K562 (cell line): Measurements from ENCODE around the gene FASTKD3. TPM values are rescaled to one million over a fixed set of nuclear protein-coding genes. Genes with fewer than 3 reads are reported as not detected.
A peak's percentile ranks its signal among the peaks of the same experiment; 100 is the strongest.

Experiments
- ATAC-seq: fragments of 200-7000 bp; cut with Tn5 transposase; 3 replicates; pipeline ENCODE4 v1.9.1; 2020; ENCODE audit warnings: moderate library complexity
- BruUV-seq: library from RNA; stranded (reverse); fragments of 400-500 nt; replicated peaks from 2 replicates; lab custom pipeline; 2021; lab: Mats Ljungman, UMichigan
- CTCF ChIA-PET: fragments of 300-600 bp; formaldehyde crosslinking; extraction: SDS; loops from one replicate; lab custom pipeline; 2021; ENCODE audit warnings: low intra/inter-chr PET ratio; lab: Yijun Ruan, JAX
- POLR2A ChIA-PET: fragments of 300-600, 350-650 bp; sonication (Branson Sonifier 250); formaldehyde crosslinking; extraction: SDS; loops from one replicate; lab custom pipeline; 2021; ENCODE audit warnings: antibody characterized with exemption, inconsistent platforms; lab: Yijun Ruan, JAX
- DNase-seq, 4 experiments: peaks; one replicate each; pipeline versions ENCODE4 v3.0.0 to v3.0.0-alpha.2; 2011 to 2018; ENCODE audit warnings: low spot score in 3 of 4, mixed read lengths in 3 of 4; ENCODE audit errors: extremely low read depth in 1 of 4
- FAIRE-seq: peaks from 2 replicates; lab custom pipeline; 2011; peaks lifted over from hg19 to GRCh38; lab: Jason Lieb, UNC
- H2AFZ ChIP-seq: 2 replicates; pipeline ENCODE4 v1.6.0; 2011; ENCODE audit warnings: low read depth, low read length, control low read depth, inconsistent platforms
- H3K27ac ChIP-seq: fragments of 200-600 bp; 3 replicates; pipeline ENCODE4 v1.8.0; 2011; ENCODE audit warnings: low read depth, mild to moderate bottlenecking, control low read depth, inconsistent platforms, low read length, moderate library complexity, mixed read lengths; ENCODE audit errors: extremely low read depth
- H3K27me3 ChIP-seq, 2 experiments: fragments of 300-600 bp in 1 of 2; 2 replicates in 1 of 2; 3 replicates in 1 of 2; pipeline versions ENCODE4 v1.6.0 to v1.8.0; 2011; ENCODE audit warnings: inconsistent platforms in 2 of 2, low read length in 2 of 2, mild to moderate bottlenecking in 1 of 2, mixed read lengths in 1 of 2, moderate library complexity in 1 of 2; ENCODE audit not compliant: control insufficient read depth in 2 of 2, insufficient read depth in 2 of 2
- H3K36me3 ChIP-seq: fragments of 300-600 bp; 3 replicates; pipeline ENCODE4 v1.8.0; 2011; ENCODE audit warnings: mild to moderate bottlenecking, low read length, inconsistent platforms; ENCODE audit not compliant: control insufficient read depth, insufficient read depth
- H3K4me1 ChIP-seq, 2 experiments: fragments of 200-600 bp in 1 of 2; replicated peaks in 1 of 2; 2 replicates in 1 of 2; 3 replicates in 1 of 2; pipeline versions ENCODE4 v1.5.1 to v1.8.0; 2011; ENCODE audit warnings: inconsistent platforms in 2 of 2, low read length in 2 of 2, mild to moderate bottlenecking in 1 of 2, mixed read lengths in 1 of 2, moderate library complexity in 1 of 2; ENCODE audit not compliant: control insufficient read depth in 2 of 2, insufficient read depth in 2 of 2
- H3K4me2 ChIP-seq: 2 replicates; pipeline ENCODE4 v1.6.1; 2011; ENCODE audit warnings: low read length, control low read depth, inconsistent platforms, mixed read lengths; ENCODE audit not compliant: insufficient read depth
- H3K4me3 ChIP-seq: fragments of 200-600 bp; sonication (generic), shearing (Covaris generic); 2 replicates; pipeline ENCODE4 v1.5.1; 2016; ENCODE audit warnings: control low read depth, inconsistent platforms
- H3K79me2 ChIP-seq: fragments of 200-600 bp; 3 replicates; pipeline ENCODE4 v1.8.0; 2011; ENCODE audit warnings: low read length, inconsistent platforms; ENCODE audit not compliant: control insufficient read depth, insufficient read depth
- H3K9ac ChIP-seq, 2 experiments: 2 replicates each; pipeline versions ENCODE4 v1.6.0 to v1.6.1; 2011; ENCODE audit warnings: low read depth in 2 of 2, low read length in 2 of 2, control low read depth in 1 of 2, inconsistent platforms in 1 of 2, mild to moderate bottlenecking in 1 of 2, mixed read lengths in 1 of 2; ENCODE audit not compliant: insufficient read depth in 1 of 2
- H3K9me1 ChIP-seq: one replicate; pipeline ENCODE4 v1.6.0; 2011; ENCODE audit warnings: inconsistent platforms, mild to moderate bottlenecking, low read length, moderate library complexity; ENCODE audit not compliant: control insufficient read depth, insufficient read depth
- H3K9me3 ChIP-seq: replicated peaks from 2 replicates; pipeline ENCODE4 v1.5.1; 2011; ENCODE audit warnings: low read depth, low read length, inconsistent platforms; ENCODE audit not compliant: control insufficient read depth, insufficient read depth
- H4K20me1 ChIP-seq: replicated peaks from 2 replicates; pipeline ENCODE4 v1.6.1; 2011; ENCODE audit warnings: low read length, inconsistent platforms, mixed read lengths; ENCODE audit not compliant: control insufficient read depth, insufficient read depth
- ARNT ChIP-seq, 2 experiments: fragments of 450-650 bp; IDR thresholded peaks; 2 replicates each; pipeline ENCODE4 v1.6.1; 2016; ENCODE audit warnings: mild to moderate bottlenecking in 1 of 2
- CEBPB ChIP-seq: fragments of 450-650 bp; IDR thresholded peaks from 2 replicates; pipeline ENCODE4 v1.6.1; 2016; ENCODE audit warnings: missing genetic modification characterization, missing compliant biosample characterization
- CEBPG ChIP-seq, 3 experiments: fragments of 200-800 bp in 1 of 3; sonication (Bioruptor generic) in 1 of 3; sonication (generic) in 1 of 3; formaldehyde crosslinking in 1 of 3; IDR thresholded peaks in 2 of 3; conservative IDR thresholded peaks in 1 of 3; 2 replicates each; pipeline versions ENCODE4 v1.6.1 to v1.8.0; 2016 to 2022; ENCODE audit warnings: missing compliant biosample characterization in 2 of 3, missing genetic modification characterization in 2 of 3, mild to moderate bottlenecking in 1 of 3, missing genetic modification reagents in 1 of 3
- DNMT1 ChIP-seq: fragments of 450-650 bp; IDR thresholded peaks from 2 replicates; pipeline ENCODE4 v1.6.1; 2016; ENCODE audit warnings: antibody characterized with exemption, mild to moderate bottlenecking
- HDGF ChIP-seq: fragments of 450-650 bp; IDR thresholded peaks from 2 replicates; pipeline ENCODE4 v1.6.1; 2016
- LEF1 ChIP-seq: fragments of 450-650 bp; IDR thresholded peaks from 2 replicates; pipeline ENCODE4 v1.6.1; 2016; ENCODE audit warnings: mild to moderate bottlenecking
- PHB ChIP-seq: fragments of 250-450 bp; sonication (Bioruptor Pico); IDR thresholded peaks from 2 replicates; pipeline ENCODE4 v1.5.0; 2021
- TGIF2 ChIP-seq: sonication (generic); formaldehyde crosslinking; IDR thresholded peaks from 2 replicates; pipeline ENCODE4 v1.8.1; 2022; ENCODE audit warnings: mild to moderate bottlenecking, missing genetic modification reagents, moderate library complexity
- ZKSCAN8 ChIP-seq: fragments of 200-800 bp; sonication (Bioruptor generic); IDR thresholded peaks from 2 replicates; pipeline ENCODE4 v1.6.1; 2016; ENCODE audit warnings: missing genetic modification characterization, missing compliant biosample characterization
- ZNF12 ChIP-seq: sonication (generic); formaldehyde crosslinking; IDR thresholded peaks from 2 replicates; pipeline ENCODE4 v1.4.0; 2020; ENCODE audit warnings: mild to moderate bottlenecking, missing genetic modification reagents
- WGBS: fragments of 100-300 bp; shearing (Covaris generic); methylation state at CpG from one replicate; pipeline ENCODE4 v1.1.6; 2016; ENCODE audit warnings: low coverage, mixed read lengths; ENCODE audit not compliant: insufficient coverage; ENCODE audit errors: missing lambda C conversion rate; 5-methylcytosine and 5-hydroxymethylcytosine counted together
- in situ Hi-C: fragments of 300-500 bp; cut with MboI; formaldehyde crosslinking; loops from 4 replicates; pipeline ENCODE4 v1.15.0; 2018; ENCODE audit warnings: inconsistent platforms, mixed read lengths
- intact Hi-C: fragments of 100-400 bp; cut with micrococcal nuclease; formaldehyde crosslinking; loops from 2 replicates; pipeline ENCODE4 v1.14.2; 2022
- polyA plus RNA-seq, 8 experiments: library from polyadenylated mRNA; depleted of rRNA in 4 of 8; stranded (reverse) in 5 of 8; unstranded in 3 of 8; fragments of >200 nt; fragmentation: Nextera tagmentation in 2 of 8; fragmentation: Illumina TruSeq in 1 of 8; extraction: Ambion mirVana in 2 of 8; extraction: Trizol in 1 of 8; gene quantifications; 2 replicates each; pipeline versions ENCODE4 v1.2.1 to v1.2.3, GENCODE V29; 2011 to 2014; ENCODE audit warnings: inconsistent platforms in 1 of 8, missing spikeins in 1 of 8
- total RNA-seq, 7 experiments: library from RNA; depleted of rRNA in 6 of 7; stranded (reverse); fragments of >200 nt in 6 of 7; fragmentation: Illumina TruSeq in 2 of 7; extraction: Trizol in 2 of 7; gene quantifications; 2 replicates each; pipeline versions ENCODE4 v1.2.1 to v1.2.3, GENCODE V29; 2011 to 2021; ENCODE audit warnings: low replicate concordance in 1 of 7

FASTKD3 gene
- total and polyA plus RNA-seq, 9 of the 15 experiments (the other 6 are each of a cell fraction or from before 2014, with no cell fraction given) = 17.1 to 149 (median 47.5) TPM

DNA sequence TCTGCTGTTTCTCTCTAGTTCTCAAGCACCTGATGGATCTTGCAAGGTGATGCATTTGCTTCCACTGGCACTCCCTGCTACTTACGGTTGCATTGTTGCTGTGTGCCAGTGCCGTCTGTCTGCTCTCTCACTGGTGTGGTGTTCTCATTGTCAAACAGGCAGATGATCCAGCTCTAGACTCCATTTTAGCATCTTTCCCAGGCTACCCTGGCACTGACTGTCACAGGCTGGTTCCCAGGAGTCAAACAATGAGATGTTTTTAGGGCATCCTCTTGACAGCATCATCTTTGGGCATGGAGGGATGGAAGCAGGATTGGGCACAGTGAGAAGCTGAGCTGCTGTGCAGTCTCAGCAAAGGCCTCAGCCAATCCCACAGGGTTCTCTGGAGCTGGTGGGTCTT, 13.0 kb upstream of the FASTKD3 start:
- no peak for TF ChIP-seq ZKSCAN8 (CRISPR knock-in tag)
- TF ChIP-seq ZNF12 = no peak
- TF ChIP-seq ARNT (IDR thresholded peaks at IDR 0.05) = no peak
- TF ChIP-seq DNMT1 = no peak
- no peak for TF ChIP-seq PHB (CRISPR knock-in tag)
- in situ Hi-C loops (no loop called here), intact Hi-C loops (no loop called here)
- H3K4me1 ChIP-seq = no peaks in the 10 kb centered on the region
- no peak overlapping the region for H3K4me3 ChIP-seq
- FAIRE-seq (no peak), DNase-seq (no peak), ATAC-seq (no peak)
- H3K9me3 ChIP-seq = no peaks in the 10 kb centered on the region
- peaks cover 98% of the 10 kb centered on the region for H3K36me3 ChIP-seq
- no peaks in the 10 kb centered on the region for H3K27me3 ChIP-seq
- no peak overlapping the region for H3K27ac ChIP-seq
- H3K4me2 ChIP-seq = no peak overlapping the region
- WGBS = 89% methylated on average over 2 of the region's 2 CpGs
- H2AFZ ChIP-seq = no peak overlapping the region
- H3K79me2 ChIP-seq = peaks cover 7% of the 10 kb centered on the region; the same call in 2 of the 3 replicates
- ChIA-PET POLR2A (interaction anchor here (0.6 to 1.3 kb wide), 3 partner anchors 13 to 738 kb away, joined by 3 to 4 read pairs (median 3); partner anchors contain the start of genes FASTKD3 and MTRR), CTCF (no interaction called here)
- H4K20me1 ChIP-seq = no peaks in the 10 kb centered on the region; the same call in 1 of the 2 replicates
- no TSS peak for BruUV-seq
- H3K9ac ChIP-seq = no peak overlapping the region
- H3K9me1 ChIP-seq = no peaks in the 10 kb centered on the region

DNA sequence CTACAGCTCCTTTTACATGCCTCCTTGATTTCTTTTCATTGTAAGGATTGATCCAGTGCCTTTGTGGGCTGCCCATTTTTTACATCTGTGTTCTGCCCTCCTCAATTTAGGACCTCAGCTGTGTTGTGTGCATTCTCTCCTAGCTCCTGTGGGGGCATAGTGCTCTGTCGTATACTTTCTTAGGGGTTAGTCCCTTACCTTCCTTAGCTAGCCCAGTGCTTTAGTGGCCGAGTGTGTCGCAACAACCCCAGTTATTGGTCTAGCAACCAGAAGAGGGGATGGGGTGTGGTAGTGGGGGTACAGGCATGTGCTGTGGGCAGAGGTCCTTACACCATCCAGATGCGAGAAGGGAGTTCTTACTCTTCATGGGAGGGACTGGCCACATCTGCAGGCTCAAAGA, 12.3 kb upstream of the FASTKD3 start:
- Histone ChIP-seq H3K9me3 (no peaks in the 10 kb centered on the region), H3K27ac (no peak overlapping the region), H3K27me3 (no peaks in the 10 kb centered on the region), H3K36me3 (peaks cover 98% of the 10 kb centered on the region), H4K20me1 (no peaks in the 10 kb centered on the region; the same call in 1 of the 2 replicates), H3K4me3 (no peak overlapping the region), H3K79me2 (peaks cover 14% of the 10 kb centered on the region; the same call in 2 of the 3 replicates), H3K4me1 (no peaks in the 10 kb centered on the region), H3K9ac (no peak overlapping the region), H2AFZ (no peak overlapping the region), H3K4me2 (no peak overlapping the region), H3K9me1 (no peaks in the 10 kb centered on the region)
- BruUV-seq = no TSS peak
- TF ChIP-seq TGIF2 (CRISPR knock-in tag) (no peak), LEF1 (no peak), CEBPG (CRISPR knock-in tag; IDR thresholded peaks at IDR 0.05) (no peak), CEBPG (tag; conservative IDR thresholded peaks at IDR 0.05 in 1 of 2, IDR thresholded peaks at IDR 0.05 in 1 of 2) (0 out of 4 replicates have a peak, but pooled peaks of 1 of the 2 experiments have one; percentile 17), HDGF (no peak), CEBPB (peak; percentile 75)
- ChIA-PET CTCF (no interaction called here), POLR2A (interaction anchor here (0.6 to 1.4 kb wide), 4 partner anchors 12 to 737 kb away, joined by 3 to 6 read pairs (median 4); partner anchors contain the start of genes FASTKD3 and MTRR)
- peak in 1 of 4 experiments; percentile 29 for DNase-seq
- WGBS = 95% methylated on average over 4 of the region's 4 CpGs
- peak; percentile 67 for ATAC-seq
- intact Hi-C loops = no loop called here
- FAIRE-seq = no peak
- in situ Hi-C loops = no loop called here
